ENCODE results near the gene PIGT. TPM values are rescaled to one million over a fixed set of nuclear protein-coding genes. Genes with fewer than 3 reads are reported as not detected.

Gene PIGT
- total RNA-seq, 1 experiment from 2014 or later: 73.9 TPM

- Histone ChIP-seq H3T11ph (ENCODE audit: low read length) (no peak overlapping the region), H3K9ac (ENCODE audit: extremely low read depth, insufficient read length, low read length) (no peak overlapping the region), H4K5ac (ENCODE audit: insufficient read length, low read depth, low read length) (no peak overlapping the region), H4K91ac (ENCODE audit: insufficient read length, low read depth, low read length) (no peak overlapping the region), H3K27me3 (ENCODE audit: insufficient read depth, low read length) (peaks cover 2% of the 10 kb centered on the region; the same call in 1 of the 2 replicates), H2BK12ac (ENCODE audit: insufficient read length, low read depth, low read length) (no peak overlapping the region), H2AK5ac (ENCODE audit: insufficient read length, low read length) (no peak overlapping the region), H3K14ac (ENCODE audit: insufficient read depth, low read length) (no peak overlapping the region), H3K79me1 (ENCODE audit: insufficient read depth, low read depth, low read length, poor library complexity, severe bottlenecking) (no peaks in the 10 kb centered on the region), H2AFZ (ENCODE audit: low read length) (no peak overlapping the region), H3K4me2 (ENCODE audit: insufficient read depth, insufficient read length, low read length) (no peak overlapping the region), H2BK120ac (ENCODE audit: low read depth, low read length, poor library complexity, severe bottlenecking) (no peak overlapping the region), H3K27ac (ENCODE audit: insufficient read length, low read depth, low read length) (no peak overlapping the region), H2BK15ac (ENCODE audit: low read depth, low read length) (no peak overlapping the region), H3K18ac (ENCODE audit: insufficient read length, low read depth, low read length) (no peak overlapping the region), H3K23me2 (ENCODE audit: insufficient read length, low read depth, low read length, poor library complexity, severe bottlenecking) (peaks cover 11% of the 10 kb centered on the region), H2BK5ac (ENCODE audit: insufficient read length, low read length) (no peak overlapping the region), H4K8ac (replicated peaks; ENCODE audit: insufficient read length, low read depth, low read length) (no peak overlapping the region), H4K20me1 (ENCODE audit: control insufficient read depth, insufficient read depth, insufficient read length) (no peaks in the 10 kb centered on the region), H3K56ac (ENCODE audit: insufficient read length, low read depth, low read length) (no peak overlapping the region), H2BK20ac (ENCODE audit: low read depth, low read length, poor library complexity, severe bottlenecking) (no peak overlapping the region), H3K9me3 (ENCODE audit: control insufficient read depth, low read depth, low read length) (no peaks in the 10 kb centered on the region), H3K4ac (ENCODE audit: low read depth, low read length) (no peak overlapping the region), H3K79me2 (ENCODE audit: insufficient read depth, low read length) (no peaks in the 10 kb centered on the region), H3K4me1 (ENCODE audit: insufficient read depth, low read length) (no peaks in the 10 kb centered on the region), H3K23ac (ENCODE audit: insufficient read length, low read depth, low read length) (no peak overlapping the region)
- Mint-ChIP-seq H3K36me3 (ENCODE audit: insufficient read depth in 1 of 3, low read depth in 3 of 3) (peaks cover 6 to 30% (median 20%) of the 10 kb centered on the region in 3 experiments; a peak in 6 of 7 replicates), H3K27me3 (ENCODE audit: low read depth) (peaks cover 18% of the 10 kb centered on the region), H3K9me3 (no peaks in the 10 kb centered on the region), H3K4me3 (no peak overlapping the region), H3K4me1 (peaks cover 10 to 12% of the 10 kb centered on the region in 2 experiments), H3K27ac (no peak overlapping the region; a peak in 1 of 7 replicates)
- no CpG with 5 or more reads among the region's 3 CpGs for WGBS (ENCODE audit: extremely low coverage, insufficient read length, low lambda C conversion rate)
- no peak for TF ChIP-seq CTCF (conservative IDR thresholded peaks at IDR 0.05)
- peak; percentile 10 for DNase-seq
Measured at GRCh38 chr20:45370571-45371160, 45.3 kb upstream of the PIGT start.

Data from H9 (cell line).